Measurements from ENCODE around the gene KRTAP1-1.
"Not testable (repeated sequence)": the region's sequence is repeated elsewhere in the genome, so short reads cannot be mapped to it uniquely, and the experiment has no call there.

Gene KRTAP1-1

GRCh38 chr17:41061964-41062363 is 20.7 kb upstream of the KRTAP1-1 start:
- Mint-ChIP-seq H3K4me1 (no peaks in the 10 kb centered on the region), H3K27me3 (peaks cover 44% of the 10 kb centered on the region), H3K36me3 (no peaks in the 10 kb centered on the region), H3K9me3 (peaks cover 4% of the 10 kb centered on the region), H3K4me3 (no peak overlapping the region), H3K27ac (no peak overlapping the region)
- no peak for ATAC-seq

DNA sequence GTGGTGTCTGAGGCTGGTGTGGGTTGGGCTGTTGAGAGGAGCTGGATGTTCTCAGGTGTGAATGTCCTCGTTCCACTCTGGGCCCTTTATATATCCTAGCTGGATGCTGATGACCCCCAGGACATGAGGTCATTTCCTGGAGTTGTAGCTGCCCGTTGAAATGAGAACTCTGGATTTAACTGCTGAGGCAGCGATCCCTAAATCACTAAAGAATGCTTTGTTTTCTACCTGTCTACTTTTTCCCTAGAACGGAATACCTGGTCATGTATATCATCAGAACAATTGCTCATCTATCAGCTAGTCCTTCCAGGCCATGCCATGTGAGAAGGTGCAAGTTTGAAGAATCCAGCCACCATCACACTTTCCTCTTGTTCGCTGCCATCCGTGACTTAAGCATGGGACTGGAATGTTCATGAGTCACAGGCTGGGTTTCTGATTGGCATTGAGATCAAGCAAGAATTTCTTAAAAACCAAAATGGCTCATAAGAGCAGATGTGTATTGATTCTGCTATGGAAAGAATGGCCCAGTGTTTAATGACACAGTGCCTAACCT is 18.9 kb upstream of the KRTAP1-1 start, which contains the start of gene KRTAP2-3:
KRTAP2-3 (minus strand) TSS at position 63 of the 553 bp plus-strand sequence. CDS start 64 bp downstream, outside the sequence.
- Mint-ChIP-seq H3K4me3 (no peak within 1 kb of the TSS), H3K9me3 (peaks cover 4% of the 10 kb centered on the region), H3K4me1 (no peaks in the 10 kb centered on the region), H3K36me3 (no peaks in the 10 kb centered on the region), H3K27ac (no peak within 1 kb of the TSS), H3K27me3 (peaks cover 44% of the 10 kb centered on the region)
- no peak for ATAC-seq

DNA sequence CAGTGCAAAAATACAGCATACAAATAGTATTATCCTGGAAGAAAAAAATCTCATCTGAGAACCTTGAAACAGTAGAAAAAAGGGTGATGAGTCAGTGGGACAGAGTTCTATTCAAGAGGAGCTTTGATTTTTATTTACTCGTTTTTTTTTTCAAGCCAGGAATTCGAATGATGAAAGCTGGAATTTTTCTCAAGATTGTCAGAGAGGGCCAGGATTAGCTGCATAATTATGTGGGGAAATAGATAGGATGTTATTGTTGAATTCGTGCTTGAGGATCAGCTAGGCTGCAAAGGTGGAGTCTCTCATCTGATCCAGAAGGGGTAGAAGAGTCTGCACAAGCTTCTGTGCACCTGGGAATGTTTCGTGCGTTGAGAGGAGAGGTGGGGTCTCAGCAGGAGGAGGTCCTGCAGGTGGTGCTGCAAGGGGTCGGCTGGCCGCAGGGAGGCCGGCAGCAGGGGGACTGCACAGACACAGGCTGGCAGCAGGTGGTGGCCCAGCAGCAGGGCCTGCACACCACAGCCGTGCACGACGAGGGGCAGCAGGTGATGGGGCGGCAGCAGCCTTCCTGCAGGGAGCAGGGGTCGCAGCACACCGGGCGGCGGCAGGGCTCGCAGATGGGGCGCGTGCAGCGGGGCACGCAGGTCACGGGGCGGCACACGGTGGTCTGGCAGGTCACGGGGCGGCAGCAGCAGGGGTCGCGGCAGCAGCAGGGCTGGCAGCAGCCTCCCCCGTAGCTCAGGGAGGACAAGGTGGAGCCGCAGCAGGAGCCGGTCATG is 18.2 kb upstream of the KRTAP1-1 start:
- peaks cover 46% of the 10 kb centered on the region for H3K27me3 Mint-ChIP-seq
- H3K27ac Mint-ChIP-seq, H3K4me1 Mint-ChIP-seq, ATAC-seq, H3K4me3 Mint-ChIP-seq, H3K36me3 Mint-ChIP-seq, H3K9me3 Mint-ChIP-seq: not testable (repeated sequence)

- no peaks in the 10 kb centered on the region for H3K36me3 Mint-ChIP-seq
- H3K27ac Mint-ChIP-seq: no peak overlapping the region
- H3K4me3 Mint-ChIP-seq: no peak overlapping the region
- no peak for ATAC-seq
- H3K9me3 Mint-ChIP-seq: peaks cover 4% of the 10 kb centered on the region
- no peaks in the 10 kb centered on the region for H3K4me1 Mint-ChIP-seq
- H3K27me3 Mint-ChIP-seq: peaks cover 53% of the 10 kb centered on the region
Measured at GRCh38 chr17:41058741-41059140, 17.5 kb upstream of the KRTAP1-1 start.

GRCh38 chr17:41057547-41057946 is 16.3 kb upstream of the KRTAP1-1 start:
- no peak for ATAC-seq
- Mint-ChIP-seq H3K36me3 (no peaks in the 10 kb centered on the region), H3K27me3 (peaks cover 65% of the 10 kb centered on the region), H3K4me3 (no peak overlapping the region), H3K9me3 (peaks cover 4% of the 10 kb centered on the region), H3K27ac (no peak overlapping the region), H3K4me1 (no peaks in the 10 kb centered on the region)

DNA sequence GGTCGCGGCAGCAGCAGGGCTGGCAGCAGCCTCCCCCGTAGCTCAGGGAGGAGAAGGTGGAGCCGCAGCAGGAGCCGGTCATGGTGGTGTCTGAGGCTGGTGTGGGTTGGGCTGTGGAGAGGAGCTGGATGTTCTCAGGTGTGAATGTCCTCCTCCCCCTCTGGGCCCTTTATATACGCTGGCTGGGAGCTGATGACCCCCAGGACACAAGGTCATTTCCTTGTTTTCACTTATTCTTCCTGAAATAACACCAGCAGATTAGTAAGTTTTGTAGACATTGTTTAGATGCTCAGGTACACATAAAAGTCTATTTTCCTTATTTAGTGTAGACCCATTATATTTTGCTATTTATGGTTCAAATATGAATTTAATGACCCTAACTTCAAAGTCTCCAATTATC is 13.9 kb upstream of the KRTAP1-1 start, which contains the start of gene KRTAP2-2:
KRTAP2-2 (minus strand) TSS at position 101 of the 400 bp plus-strand sequence; CDS start at position 82, 19 bp downstream.
- H3K27ac Mint-ChIP-seq, H3K9me3 Mint-ChIP-seq, H3K4me3 Mint-ChIP-seq, H3K4me1 Mint-ChIP-seq, H3K36me3 Mint-ChIP-seq: not testable (repeated sequence)
- peak; percentile 41 for ATAC-seq
- peaks cover 52% of the 10 kb centered on the region for H3K27me3 Mint-ChIP-seq

DNA sequence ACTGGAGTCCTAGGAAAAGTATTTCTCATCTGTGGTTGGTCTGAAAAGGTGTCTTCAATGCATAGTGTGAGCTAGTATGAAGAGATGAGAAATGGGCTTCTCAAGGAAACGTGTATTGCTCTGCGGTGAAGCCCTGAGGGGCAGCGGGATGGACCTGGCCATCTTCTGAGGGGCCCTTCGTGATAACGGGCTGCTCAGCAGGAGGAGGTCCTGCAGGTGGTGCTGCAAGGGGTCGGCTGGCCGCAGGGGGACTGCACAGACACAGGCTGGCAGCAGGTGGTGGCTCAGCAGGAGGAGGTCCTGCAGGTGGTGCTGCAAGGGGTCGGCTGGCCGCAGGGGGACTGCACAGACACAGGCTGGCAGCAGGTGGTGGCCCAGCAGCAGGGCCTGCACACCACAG is 13.3 kb upstream of the KRTAP1-1 start:
- ATAC-seq, H3K4me1 Mint-ChIP-seq, H3K4me3 Mint-ChIP-seq, H3K9me3 Mint-ChIP-seq, H3K36me3 Mint-ChIP-seq, H3K27ac Mint-ChIP-seq: not testable (repeated sequence)
- peaks cover 48% of the 10 kb centered on the region for H3K27me3 Mint-ChIP-seq

DNA sequence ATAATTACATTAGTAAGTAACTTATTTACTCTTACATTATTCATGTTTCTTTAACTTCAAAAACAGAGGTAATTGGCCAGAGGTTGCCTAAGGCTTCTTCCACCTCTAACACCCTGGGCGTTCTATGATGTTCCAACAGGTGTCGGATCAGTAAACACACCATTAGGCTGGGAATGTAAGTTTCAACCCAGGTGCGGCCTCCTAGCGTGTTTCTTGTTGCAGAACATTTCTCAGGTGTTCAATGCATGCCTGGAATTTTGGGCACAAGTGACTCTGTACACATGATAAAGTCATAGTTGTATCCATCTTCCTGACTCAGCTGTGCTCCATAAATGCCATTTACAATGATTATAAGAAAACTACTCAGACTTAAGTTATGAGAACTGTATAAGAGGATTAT is 12.8 kb upstream of the KRTAP1-1 start:
- Mint-ChIP-seq H3K4me1 (no peaks in the 10 kb centered on the region), H3K9me3 (peaks cover 4% of the 10 kb centered on the region), H3K4me3 (no peak overlapping the region), H3K27ac (no peak overlapping the region), H3K36me3 (no peaks in the 10 kb centered on the region), H3K27me3 (peaks cover 43% of the 10 kb centered on the region)
- no peak for ATAC-seq

DNA sequence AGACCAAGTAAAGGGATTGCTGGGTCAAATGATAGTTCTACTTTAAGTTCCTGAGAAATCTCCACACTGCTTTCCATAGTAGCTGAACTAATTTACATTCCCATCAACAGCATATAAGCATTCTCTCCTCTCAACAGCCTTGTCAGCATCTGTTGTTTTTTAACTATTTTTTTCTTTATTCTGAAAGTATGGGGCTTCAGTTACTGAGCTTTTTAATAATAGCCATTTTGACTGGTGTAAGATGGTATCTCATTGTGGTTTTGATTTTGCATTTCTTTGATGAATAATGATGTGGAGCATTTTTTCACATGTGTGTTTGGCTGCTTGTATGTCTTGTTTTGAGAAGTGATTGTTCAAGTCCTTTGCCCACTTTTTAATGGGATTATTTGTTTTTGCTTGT is 11.3 kb upstream of the KRTAP1-1 start:
- Mint-ChIP-seq H3K4me3 (no peak overlapping the region), H3K27ac (no peak overlapping the region), H3K4me1 (no peaks in the 10 kb centered on the region), H3K27me3 (peaks cover 28% of the 10 kb centered on the region), H3K9me3 (peaks cover 1% of the 10 kb centered on the region), H3K36me3 (no peaks in the 10 kb centered on the region)
- ATAC-seq: no peak

DNA sequence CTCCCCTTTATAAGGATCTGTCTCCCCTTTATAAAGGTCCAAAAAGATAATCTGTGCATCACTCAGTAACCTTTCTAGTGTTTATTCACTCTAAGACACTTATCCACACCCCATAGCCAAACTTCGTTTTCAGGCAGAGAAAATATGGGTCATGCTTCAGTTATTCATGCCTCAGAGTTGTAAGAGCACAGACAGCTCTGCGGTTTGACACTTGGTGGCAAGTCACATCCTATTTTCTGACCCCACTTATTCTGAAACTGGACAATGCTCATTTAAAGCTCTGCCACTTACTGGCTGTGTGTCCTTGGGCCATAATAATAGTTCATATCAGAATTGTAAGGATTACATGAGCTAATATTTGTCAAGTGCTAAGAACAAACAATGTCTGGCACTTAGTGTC is 7.9 kb upstream of the KRTAP1-1 start:
- ATAC-seq: peak; percentile 45
- Mint-ChIP-seq H3K4me1 (no peaks in the 10 kb centered on the region), H3K27me3 (peaks cover 35% of the 10 kb centered on the region), H3K27ac (no peak overlapping the region), H3K36me3 (no peaks in the 10 kb centered on the region), H3K4me3 (no peak overlapping the region), H3K9me3 (no peaks in the 10 kb centered on the region)

- Mint-ChIP-seq H3K27ac (no peak overlapping the region), H3K36me3 (no peaks in the 10 kb centered on the region), H3K4me3 (no peak overlapping the region), H3K4me1 (no peaks in the 10 kb centered on the region), H3K9me3 (no peaks in the 10 kb centered on the region), H3K27me3 (peaks cover 29% of the 10 kb centered on the region)
- no peak for ATAC-seq
Measured at GRCh38 chr17:41048441-41048840, 7.2 kb upstream of the KRTAP1-1 start.

DNA sequence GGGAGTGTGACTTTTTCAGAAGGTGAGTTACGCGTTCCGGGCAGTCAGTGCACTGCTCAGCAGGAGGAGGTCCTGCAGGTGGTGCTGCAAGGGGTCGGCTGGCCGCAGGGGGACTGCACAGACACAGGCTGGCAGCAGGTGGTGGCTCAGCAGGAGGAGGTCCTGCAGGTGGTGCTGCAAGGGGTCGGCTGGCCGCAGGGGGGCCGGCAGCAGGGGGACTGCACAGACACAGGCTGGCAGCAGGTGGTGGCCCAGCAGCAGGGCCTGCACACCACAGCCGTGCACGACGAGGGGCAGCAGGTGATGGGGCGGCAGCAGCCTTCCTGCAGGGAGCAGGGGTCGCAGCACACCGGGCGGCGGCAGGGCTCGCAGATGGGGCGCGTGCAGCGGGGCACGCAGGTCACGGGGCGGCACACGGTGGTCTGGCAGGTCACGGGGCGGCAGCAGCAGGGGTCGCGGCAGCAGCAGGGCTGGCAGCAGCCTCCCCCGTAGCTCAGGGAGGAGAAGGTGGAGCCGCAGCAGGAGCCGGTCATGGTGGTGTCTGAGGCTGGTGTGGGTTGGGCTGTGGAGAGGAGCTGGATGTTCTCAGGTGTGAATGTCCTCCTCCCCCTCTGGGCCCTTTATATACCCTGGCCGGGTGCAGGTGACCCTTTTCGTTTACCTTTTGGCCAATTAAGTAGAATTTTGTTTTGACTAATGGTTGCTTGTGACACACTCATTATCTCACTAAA is 5.7 kb upstream of the KRTAP1-1 start, which contains the start of gene KRTAP2-1:
KRTAP2-1 (minus strand) TSS at position 582 of the 731 bp plus-strand sequence; CDS start at position 533, 49 bp downstream.
- H3K9me3 Mint-ChIP-seq, H3K4me3 Mint-ChIP-seq, H3K4me1 Mint-ChIP-seq, H3K27ac Mint-ChIP-seq, H3K36me3 Mint-ChIP-seq: not testable (repeated sequence)
- ATAC-seq: peak; percentile 27
- H3K27me3 Mint-ChIP-seq: peaks cover 18% of the 10 kb centered on the region

- H3K4me3 Mint-ChIP-seq: no peak overlapping the region
- no peak for ATAC-seq
- H3K36me3 Mint-ChIP-seq: no peaks in the 10 kb centered on the region
- H3K27me3 Mint-ChIP-seq: peaks cover 22% of the 10 kb centered on the region
- H3K27ac Mint-ChIP-seq: no peak overlapping the region
- no peaks in the 10 kb centered on the region for H3K4me1 Mint-ChIP-seq
- no peaks in the 10 kb centered on the region for H3K9me3 Mint-ChIP-seq
Measured at GRCh38 chr17:41042953-41043352, 1.7 kb upstream of the KRTAP1-1 start.

DNA sequence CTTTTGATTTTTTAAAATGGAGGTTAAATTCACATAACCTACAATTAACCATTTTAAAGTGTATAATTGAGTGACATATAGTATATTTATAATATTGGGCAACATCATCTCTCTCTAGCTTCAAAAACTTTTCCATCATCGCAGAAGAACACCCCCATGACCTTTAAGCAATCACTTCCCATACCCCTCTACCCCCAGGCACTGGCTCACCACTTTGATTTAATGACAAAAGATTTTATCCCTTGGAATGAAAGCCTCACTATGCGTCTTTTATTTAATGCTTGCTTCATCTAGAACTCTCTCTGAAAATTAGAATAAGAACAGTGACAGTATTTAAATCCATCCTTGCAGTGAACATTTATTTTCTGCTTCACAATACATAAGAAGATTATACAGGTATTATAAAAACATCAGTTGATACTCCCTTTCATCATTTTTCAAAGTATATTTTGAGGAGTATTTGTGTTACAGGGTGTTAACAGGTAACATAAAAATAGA is 3.3 kb downstream of the KRTAP1-1 start:
- Mint-ChIP-seq H3K9me3 (no peaks in the 10 kb centered on the region), H3K36me3 (no peaks in the 10 kb centered on the region), H3K4me3 (no peak overlapping the region), H3K27ac (no peak overlapping the region), H3K27me3 (peaks cover 27% of the 10 kb centered on the region), H3K4me1 (no peaks in the 10 kb centered on the region)
- ATAC-seq: no peak

DNA sequence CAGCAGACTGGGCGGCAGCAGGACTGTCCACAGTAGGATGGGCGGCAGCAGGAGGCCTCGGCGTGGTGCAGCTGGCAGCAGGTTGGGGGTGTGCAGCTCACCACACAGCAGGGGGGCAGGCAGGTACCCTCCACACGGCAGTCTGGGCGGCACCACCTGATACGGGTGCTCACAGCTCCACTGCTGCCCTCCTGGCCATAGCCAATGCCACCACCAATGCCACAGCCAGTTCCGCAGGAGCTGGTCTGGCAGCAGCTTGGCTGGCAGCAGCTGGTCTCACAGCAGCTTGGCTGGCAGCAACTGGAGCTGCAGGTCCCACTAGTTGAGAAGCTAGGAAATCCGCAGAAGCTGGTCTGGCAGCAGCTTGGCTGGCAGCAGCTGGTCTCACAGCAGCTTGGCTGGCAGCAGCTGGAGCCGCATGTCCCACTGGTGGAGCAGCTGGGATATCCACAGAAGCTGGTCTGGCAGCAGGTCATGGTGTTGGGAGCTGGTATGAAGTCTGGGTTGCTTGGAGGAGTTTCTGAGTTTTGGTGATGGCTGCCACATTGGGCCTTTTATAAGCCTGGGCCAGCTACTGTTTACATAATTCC is 6.8 kb downstream of the KRTAP1-1 start, which contains the start of gene KRTAP1-3:
KRTAP1-3 (minus strand) TSS at position 529 of the 590 bp plus-strand sequence; CDS start at position 476, 53 bp downstream.
- not testable (repeated sequence) for H3K36me3 Mint-ChIP-seq, H3K4me3 Mint-ChIP-seq, H3K9me3 Mint-ChIP-seq, H3K4me1 Mint-ChIP-seq, H3K27ac Mint-ChIP-seq
- ATAC-seq: peak; percentile 41
- H3K27me3 Mint-ChIP-seq: peaks cover 48% of the 10 kb centered on the region
